GM12892 (cell line): ENCODE measurements around the gene POU2F3.

Source experiments
- POLR2A ChIP-seq: IDR thresholded peaks from 2 replicates; pipeline ENCODE4 v1.6.1; 2011; ENCODE audit warnings: low read depth, low read length, control low read depth
- POLR2AphosphoS5 ChIP-seq: IDR thresholded peaks from 2 replicates; pipeline ENCODE4 v1.6.1; 2011; ENCODE audit warnings: low read depth, low read length, control low read depth
- TAF1 ChIP-seq: IDR thresholded peaks from 2 replicates; pipeline ENCODE4 v1.6.1; 2011; ENCODE audit warnings: low read depth, mild to moderate bottlenecking, control low read depth, low read length, borderline replicate concordance

- no peak for TF ChIP-seq TAF1
- TF ChIP-seq POLR2AphosphoS5 = no peak
- no peak for TF ChIP-seq POLR2A
Measured at GRCh38 chr11:120219232-120219937, 20.6 kb upstream of the POU2F3 start.
